ENCODE results near the gene LINGO3.

DNA sequence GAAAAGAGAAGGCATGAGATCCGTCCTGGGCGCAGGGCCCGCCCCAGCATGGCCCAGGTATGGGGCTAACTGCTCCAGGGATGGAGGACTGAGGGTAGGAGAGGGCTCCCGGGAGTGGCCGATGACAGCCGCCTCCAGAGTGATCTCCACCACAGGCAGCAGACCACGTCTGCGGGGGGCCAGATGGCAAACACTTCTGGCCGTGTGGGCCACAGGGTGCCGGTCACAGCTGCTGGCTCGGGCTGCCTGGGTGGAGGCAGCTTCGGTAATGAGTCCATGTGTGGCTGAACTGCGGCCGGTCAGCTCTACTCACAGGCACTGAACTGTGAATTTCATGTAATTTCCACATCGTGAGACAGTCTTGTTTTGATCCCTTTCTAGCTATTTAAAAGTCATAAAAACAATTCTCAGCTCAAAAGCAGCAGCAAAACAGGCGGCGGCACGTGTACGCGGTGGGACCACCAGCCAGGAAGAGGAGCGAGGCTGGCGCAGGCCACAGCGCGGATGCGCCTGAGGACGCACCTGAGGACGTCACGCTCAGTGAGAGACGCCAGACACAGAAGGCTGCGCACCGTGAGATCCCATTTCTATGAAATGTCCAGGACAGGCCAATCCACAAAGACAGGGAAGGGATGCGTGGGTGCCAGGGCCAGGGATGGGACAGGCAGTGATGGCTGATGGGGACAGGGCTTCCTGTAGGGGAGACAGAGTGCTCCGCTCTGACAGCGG, 16.4 kb upstream of the LINGO3 start:
- TF ChIP-seq, protein P1, sequence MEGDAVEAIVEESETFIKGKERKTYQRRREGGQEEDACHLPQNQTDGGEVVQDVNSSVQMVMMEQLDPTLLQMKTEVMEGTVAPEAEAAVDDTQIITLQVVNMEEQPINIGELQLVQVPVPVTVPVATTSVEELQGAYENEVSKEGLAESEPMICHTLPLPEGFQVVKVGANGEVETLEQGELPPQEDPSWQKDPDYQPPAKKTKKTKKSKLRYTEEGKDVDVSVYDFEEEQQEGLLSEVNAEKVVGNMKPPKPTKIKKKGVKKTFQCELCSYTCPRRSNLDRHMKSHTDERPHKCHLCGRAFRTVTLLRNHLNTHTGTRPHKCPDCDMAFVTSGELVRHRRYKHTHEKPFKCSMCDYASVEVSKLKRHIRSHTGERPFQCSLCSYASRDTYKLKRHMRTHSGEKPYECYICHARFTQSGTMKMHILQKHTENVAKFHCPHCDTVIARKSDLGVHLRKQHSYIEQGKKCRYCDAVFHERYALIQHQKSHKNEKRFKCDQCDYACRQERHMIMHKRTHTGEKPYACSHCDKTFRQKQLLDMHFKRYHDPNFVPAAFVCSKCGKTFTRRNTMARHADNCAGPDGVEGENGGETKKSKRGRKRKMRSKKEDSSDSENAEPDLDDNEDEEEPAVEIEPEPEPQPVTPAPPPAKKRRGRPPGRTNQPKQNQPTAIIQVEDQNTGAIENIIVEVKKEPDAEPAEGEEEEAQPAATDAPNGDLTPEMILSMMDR (IDR thresholded peaks at IDR 0.05): no peak
- TF ChIP-seq POLR2AphosphoS5 (IDR thresholded peaks at IDR 0.05): no peak
- TF ChIP-seq POLR2A (IDR thresholded peaks at IDR 0.05): no peak
- no peak for TF ChIP-seq EP300 (IDR thresholded peaks at IDR 0.05)
